NCI-H1436 treated with DMSO at 0.1 percent for 48 hours (cell line): ENCODE measurements around the gene ADCY10.
"Not testable (repeated sequence)": the region's sequence is repeated elsewhere in the genome, so short reads cannot be mapped to it uniquely, and the experiment has no call there.

Source experiments
- DNase-seq: peaks from one replicate; lab custom pipeline; 2025; lab: John Stamatoyannopoulos, UW

ADCY10 gene

DNA sequence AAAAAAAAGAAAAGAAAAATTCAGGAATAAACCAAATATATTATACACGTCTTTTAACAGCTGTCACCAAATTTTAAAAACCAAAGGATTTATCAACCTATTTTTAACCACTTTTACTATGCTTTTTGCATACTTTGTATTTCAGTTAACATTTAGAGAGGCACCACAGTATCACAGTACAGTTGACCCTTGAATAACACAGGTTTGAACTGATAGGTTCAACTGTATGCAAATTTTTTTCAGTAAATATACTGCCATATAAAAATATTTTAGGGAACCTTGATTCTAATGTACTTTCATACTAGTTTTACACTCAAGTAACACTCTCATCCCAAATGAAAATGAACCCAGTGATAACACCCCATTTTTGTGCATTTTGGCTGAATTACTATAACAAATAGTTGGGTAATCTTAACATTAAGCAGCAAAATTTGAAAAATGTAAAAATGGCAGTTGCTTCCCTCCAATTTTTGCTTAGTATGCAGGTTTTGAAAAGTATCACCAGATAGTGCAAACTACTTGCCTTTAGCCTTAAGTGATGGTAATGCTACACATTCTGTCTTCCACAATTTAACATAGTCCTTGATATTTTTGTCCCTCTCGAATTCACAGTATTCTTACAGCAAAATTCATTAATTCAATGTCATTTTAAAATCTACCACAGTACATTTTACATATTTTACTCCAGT lies 10.8 kb upstream of the ADCY10 start:
- no peak for DNase-seq

DNA sequence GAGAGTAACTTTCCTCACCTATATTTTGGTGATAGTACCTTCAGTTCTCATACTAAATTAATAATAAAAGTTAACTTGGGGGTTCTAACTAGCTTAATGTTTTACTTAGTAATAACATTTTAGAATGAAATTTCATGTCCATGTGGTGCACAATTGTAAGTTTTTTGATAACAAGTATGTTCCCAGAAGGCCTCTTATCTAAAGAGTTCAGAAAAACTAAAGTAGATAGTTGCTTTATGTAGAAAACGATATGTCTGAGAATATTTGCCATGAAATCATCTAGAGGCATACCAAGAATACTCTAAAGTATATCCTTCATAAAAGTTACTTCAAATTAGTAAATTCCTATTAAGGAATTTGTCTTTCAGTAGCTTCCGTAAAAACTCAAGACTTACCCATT lies 10.2 kb upstream of the ADCY10 start:
- no peak for DNase-seq

DNA sequence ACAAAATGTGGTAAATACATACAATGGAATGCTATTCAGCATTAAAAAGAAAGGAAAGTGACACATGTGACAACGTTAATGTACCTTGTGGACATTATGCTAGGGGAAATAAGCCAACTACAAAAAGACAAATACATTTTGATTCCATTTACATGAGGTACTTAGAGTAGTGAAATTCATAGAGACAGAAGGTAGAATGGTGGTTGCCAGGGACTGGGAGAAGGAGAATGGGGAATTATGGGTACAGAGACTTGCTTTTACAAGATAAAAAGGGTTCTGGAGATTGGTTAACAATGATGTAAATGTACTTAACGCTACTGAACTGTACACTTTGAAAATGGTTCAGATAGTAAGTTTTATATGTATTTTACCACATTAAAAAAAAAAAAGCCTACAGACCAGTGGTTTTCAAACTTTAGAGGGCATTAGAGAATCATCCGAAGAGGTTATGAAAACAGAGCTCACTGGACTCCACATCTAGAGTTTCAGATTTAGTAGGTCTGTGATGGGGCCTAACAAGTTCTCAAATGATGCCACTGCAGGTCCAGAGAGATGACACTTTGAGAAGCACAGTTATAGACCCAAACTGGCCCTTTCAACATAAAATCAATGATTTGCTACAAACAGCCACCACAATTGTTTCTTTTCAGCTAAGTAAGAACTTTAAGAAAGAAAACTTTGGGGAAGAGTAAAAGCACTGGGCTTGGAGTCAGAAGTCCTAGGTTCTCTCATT lies 9.6 kb upstream of the ADCY10 start:
- no peak for DNase-seq

- DNase-seq = no peak
These were observed 8.7 kb upstream of the ADCY10 start for GRCh38 chr1:167922611-167923074.

GRCh38 chr1:167922023-167922422 lies 8.1 kb upstream of the ADCY10 start:
- no peak for DNase-seq

GRCh38 chr1:167916766-167917511 lies 3.0 kb upstream of the ADCY10 start:
- DNase-seq = no peak

DNA sequence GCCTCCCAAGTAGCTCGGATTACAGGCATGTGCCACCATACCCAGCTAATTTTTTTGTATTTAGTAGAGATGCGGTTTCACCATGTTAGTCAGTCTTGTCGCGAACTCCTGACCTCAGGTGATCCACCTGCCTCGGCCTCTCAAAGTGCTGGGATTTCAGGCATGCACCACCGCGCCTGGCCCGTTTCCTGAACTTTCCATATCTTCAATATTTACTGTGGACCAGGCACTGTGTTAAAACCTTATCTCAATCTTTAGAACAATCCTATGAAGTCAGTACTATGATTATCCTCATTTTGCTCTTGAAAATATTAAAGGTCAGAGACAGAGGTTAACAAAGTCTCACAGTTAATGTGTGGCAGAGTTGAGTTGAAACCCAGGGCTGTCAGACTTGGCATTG lies 1.6 kb upstream of the ADCY10 start:
- DNase-seq = no peak

DNA sequence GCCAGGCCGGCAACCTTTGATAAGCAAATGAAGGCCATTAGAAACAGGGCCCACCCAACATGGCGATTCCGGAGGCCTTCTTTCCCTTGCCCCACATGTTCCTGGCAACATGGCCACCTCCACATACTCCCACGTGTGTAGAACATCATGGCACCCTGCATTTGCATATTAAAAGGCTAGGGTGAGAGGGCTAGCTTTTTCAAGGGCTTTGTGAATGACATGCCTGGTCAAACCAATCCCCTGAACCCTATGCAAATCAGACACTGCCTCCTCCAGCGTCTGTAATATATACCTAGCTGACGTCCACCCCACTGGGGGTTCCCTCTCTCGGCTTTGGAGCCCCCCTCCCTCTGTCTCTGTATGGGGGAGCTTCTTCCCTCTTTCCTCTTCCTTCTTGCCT lies 1.6 kb downstream of the ADCY10 start:
- DNase-seq = no peak

DNA sequence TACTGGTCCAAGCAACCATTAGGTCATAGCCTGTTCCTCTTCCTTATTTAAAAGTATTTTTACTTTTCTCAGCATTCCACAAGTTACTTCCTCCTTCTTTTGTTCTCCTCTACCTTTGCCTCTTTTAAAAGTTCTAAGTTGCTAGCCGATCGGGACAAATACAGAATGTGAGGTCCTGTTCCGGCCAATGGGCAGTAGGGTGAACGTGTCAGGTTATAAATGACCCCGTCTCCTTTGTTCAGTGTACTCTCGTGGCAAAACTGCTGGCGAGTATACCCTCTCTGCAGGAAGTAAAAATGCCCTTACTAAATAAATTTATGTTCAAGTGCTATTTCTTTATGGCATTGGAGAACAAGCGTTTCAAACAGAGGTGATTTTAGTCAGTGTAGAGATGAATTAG lies 2.5 kb downstream of the ADCY10 start:
- no peak for DNase-seq

GRCh38 chr1:167910530-167910929 lies 3.4 kb downstream of the ADCY10 start:
- DNase-seq = no peak

DNA sequence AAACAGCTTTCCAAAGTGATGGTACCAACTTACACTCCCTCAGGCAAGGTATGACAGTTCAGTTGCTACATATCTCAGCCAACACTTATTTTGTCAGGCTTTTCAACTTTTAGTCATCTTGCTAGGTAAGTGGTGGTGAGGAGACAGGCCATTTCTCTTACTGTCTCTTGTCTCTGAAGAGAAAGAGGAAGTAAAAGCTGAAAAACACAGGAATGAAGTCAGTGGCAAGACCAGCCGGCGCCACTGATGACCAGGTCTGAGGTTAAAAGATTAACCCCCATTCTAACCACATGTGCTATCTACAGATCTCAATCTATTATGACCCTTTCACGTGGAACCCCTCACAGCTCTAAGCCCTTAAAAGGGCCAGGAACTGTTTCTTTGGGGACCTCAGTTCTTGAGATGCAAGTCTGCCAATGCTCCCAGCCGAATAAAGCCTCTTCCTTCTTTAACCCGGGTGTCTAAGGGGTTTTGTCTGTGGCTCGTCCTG lies 4.2 kb downstream of the ADCY10 start:
- no peak for DNase-seq

DNA sequence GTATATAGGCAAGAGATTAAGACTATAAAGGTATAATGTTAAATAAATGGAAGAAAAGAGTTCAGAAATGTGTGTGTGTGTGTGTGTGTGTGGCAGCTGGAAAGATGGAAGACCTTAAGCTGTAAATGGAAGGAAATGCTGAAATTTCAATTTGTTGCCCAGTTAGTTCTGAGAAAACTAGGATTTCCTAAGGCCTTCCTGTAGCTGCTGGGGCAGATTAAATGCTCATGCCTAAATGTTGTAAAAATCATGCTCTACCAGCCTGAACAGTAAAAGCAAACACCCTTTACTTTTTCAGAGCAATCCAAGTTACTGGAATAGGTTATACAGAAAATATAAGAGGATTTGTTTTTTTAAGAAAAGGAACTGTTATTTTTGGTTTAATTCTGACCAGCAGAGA lies 8.3 kb downstream of the ADCY10 start:
- no peak for DNase-seq

DNA sequence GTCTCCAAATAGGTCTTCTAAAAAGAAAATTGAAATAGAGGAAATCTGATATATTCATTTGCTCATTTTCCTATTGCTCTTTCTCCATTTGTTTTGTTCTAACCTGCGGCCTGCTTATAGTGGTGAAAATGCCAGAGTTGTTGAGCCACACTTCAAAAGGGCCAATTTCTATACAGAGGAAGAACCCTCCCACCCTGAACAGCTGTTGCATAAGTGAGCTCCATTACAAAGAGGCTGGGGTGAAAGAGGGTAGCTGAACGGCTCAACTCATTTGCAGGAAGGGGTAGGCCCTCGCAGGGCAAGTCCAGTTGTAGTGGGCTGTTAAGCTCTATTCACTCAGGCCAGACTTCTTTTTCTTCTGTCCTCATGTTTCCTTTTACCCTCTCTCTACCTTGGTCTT lies 8.8 kb downstream of the ADCY10 start:
- DNase-seq = no peak

DNA sequence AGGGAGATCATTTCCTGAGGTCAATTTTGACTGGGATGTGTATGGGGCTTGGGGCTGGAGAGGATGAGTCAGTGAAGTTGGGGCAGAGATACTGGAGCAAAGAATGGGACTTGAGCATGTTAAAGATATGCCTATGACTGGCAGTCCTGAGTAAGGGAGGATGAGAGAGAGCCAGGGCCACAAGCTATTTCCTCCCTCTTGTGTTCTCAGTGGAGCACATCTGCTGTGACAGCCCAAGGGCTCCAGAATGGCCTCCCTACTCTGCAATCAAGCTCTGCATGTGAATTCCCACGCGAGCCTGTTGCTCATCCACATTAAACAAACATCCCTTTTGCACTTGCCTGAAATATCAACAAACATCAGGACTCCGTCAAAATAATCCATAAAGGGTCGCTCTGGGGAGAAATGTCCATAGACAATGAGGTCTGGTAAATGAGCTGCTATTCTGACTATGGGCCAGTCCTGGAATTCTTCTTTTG lies 9.2 kb downstream of the ADCY10 start:
- DNase-seq = no peak

DNA sequence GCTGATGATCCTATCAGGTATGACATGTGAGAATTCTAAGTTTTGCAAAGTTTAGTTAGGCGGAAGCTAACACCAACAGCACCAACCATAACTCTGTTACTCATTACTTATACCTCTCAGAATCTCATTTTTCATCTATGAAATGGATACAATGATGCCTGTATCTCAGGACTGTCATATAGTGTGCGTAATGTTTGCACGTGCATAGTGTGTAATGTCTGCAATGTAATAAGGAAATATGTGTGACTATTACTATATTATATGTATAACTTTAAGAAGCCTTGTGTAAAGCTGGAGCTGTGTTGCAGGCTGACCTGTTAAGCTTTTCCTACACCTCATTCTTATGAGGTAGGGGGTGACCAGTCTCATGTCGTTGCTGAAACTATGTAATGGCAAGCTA lies 13.0 kb downstream of the ADCY10 start:
- no peak for DNase-seq

GRCh38 chr1:167899253-167899681 lies 14.7 kb downstream of the ADCY10 start:
- DNase-seq = no peak

- no peak for DNase-seq
These were observed 15.2 kb downstream of the ADCY10 start for GRCh38 chr1:167898578-167899222.

DNA sequence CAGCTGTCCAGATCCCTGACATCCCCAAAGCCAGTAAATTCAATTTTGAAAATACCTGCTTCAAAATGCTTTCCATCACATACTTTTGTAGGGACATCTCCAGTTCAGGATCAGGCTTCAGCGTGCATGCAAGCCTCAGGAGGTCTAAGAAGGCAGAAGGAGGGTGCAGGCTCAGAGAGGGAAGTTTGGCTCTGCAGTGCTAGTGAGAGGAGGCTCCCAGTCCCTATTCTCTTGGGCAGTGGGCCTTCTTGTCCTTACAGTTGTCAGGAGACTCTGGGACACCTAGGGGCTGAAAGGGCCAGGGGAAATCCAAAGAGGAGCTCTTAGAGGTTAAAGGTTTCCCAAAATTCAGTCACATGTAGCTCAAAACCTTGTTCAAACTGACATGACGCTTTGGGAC lies 20.1 kb downstream of the ADCY10 start:
- DNase-seq = no peak

DNA sequence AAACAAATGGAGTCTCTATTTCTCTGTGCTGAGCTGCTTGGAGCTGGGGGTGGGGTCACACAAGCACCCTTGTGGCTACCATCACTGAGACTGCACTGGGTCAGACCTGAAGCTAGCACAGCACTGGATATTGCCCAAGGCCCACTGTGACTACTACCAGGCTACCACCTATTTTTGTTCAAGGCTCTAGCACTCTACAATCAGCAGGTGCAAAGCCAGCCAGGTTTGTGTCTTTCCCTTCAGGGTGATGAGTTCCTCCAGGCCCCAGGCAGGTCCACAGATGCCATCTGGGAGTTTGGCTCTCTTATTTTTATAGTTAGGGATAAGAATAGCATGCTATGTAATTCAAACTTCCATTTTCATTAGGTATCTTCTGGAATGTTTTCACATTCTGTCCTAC lies 23.5 kb downstream of the ADCY10 start:
- DNase-seq = no peak

GRCh38 chr1:167887187-167887586 lies 26.7 kb downstream of the ADCY10 start:
- DNase-seq = not testable (repeated sequence)

DNA sequence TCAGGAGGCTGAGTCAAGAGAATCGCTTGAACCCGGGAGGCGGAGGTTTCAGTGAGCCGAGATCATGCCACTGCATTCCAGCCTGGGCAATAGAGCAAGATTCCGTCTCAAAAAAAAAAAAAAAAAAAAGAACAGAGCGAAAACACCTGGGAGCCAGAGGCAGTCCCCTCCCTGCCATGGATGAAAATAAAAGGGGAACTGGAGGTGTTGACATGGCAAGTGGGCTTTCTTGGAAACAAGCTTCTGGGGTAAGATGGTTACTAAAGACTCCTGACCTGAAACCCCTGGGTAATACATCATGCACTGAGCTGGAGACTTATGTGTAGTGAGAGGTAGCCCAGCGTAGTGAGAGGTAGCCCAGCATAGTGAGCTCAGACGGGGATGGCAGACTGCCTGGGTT lies 31.6 kb downstream of the ADCY10 start:
- no peak for DNase-seq

GRCh38 chr1:167881786-167882185 lies 32.1 kb downstream of the ADCY10 start:
- DNase-seq = no peak
